GM19438 (cell line): ENCODE data around the gene ATG7.
"Not testable (repeated sequence)": the region's sequence is repeated elsewhere in the genome, so short reads cannot be mapped to it uniquely, and the experiment has no call there.

Source experiments
- ATAC-seq: cut with Tn5 transposase; IDR thresholded peaks from one replicate; pipeline ENCODE4 v1.9.1; 2021; ENCODE audit warnings: low read depth; ENCODE audit not compliant: unreplicated experiment

The ATG7 gene

GRCh38 chr3:11495948-11496557 is 223.9 kb downstream of the ATG7 start:
- ATAC-seq = no peak

GRCh38 chr3:11498177-11498576 is 226.0 kb downstream of the ATG7 start:
- ATAC-seq = no peak

DNA sequence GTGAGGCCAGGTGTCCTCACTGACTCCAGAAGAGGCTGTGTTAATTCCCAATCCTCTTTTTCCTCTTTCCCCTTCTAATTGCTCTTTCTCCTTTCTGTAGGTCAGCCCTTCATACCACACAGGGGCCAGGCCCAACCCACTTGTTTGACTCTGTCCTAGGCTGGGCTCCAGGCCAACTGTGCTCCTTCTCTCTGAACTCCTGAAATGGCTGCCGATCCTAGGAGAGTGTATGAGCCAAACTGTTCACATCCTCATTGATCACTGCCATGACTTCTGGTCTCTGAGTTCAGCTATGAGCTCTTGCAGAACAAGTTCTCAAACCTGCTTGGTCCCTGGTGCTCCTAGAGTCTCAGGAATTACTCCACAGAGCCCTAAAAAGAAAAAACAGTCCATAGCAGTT is 226.4 kb downstream of the ATG7 start:
- no peak for ATAC-seq

DNA sequence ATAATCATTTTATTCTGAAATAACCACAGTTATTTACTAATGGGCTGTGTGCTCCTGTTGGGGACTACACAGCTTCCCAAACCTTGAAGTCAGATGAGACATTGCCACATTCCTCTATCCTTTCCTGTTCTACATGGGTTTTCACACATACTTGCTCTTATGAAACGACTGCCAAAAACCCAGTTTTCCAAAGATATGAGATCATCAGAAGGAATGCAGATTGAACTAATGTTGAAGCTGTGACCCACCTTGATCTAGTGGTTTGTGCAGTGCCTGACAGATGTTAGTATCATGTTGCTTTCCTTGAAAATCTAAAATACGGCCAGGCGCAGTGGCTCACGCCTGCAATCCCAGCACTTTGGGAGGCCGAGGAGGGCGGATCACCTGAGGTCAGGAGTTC is 226.9 kb downstream of the ATG7 start:
- ATAC-seq = no peak

GRCh38 chr3:11502413-11502812 is 230.2 kb downstream of the ATG7 start:
- not testable (repeated sequence) for ATAC-seq

- ATAC-seq = no peak
Observed at GRCh38 chr3:11507719-11508118, 235.5 kb downstream of the ATG7 start.

DNA sequence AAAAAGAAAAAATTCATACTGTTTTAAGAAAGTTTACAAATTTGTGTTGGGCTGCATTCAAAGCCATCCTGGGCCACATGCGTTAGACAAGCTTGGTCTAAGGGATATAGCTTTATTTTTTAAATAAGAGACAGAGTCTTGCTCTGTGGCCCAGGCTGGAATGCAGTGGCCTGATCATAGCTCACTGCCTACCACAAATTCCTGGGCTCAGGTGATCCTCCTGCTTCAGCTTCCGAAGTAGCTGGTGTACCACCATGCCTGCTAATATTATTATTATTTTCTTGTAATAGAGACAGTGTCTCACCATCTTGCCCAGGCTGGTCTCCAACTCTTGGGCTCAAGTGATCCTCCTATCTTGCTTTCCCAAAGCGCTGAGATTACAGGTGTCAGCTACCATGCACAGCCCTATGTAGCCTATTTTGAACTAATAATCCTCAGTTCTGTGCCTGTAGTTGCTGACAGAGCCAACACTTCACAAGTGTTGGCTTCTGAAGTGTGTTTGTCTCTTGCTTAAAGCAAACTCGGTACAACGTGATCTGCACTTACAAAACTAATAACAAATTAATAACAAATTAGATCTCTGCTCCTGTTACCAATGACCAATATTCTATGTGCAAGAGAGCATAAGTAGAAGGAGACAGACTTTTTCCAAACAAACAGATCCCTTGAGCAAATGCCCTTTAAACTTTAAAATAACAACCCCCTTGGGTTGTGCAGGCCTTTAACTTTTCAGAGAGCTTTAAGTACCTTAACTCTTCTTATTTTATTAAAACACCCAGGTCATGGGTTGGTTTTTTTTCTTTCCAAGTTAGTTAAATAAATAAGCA is 236.4 kb downstream of the ATG7 start:
- no peak for ATAC-seq

GRCh38 chr3:11509173-11510000 is 237.2 kb downstream of the ATG7 start:
- no peak for ATAC-seq

DNA sequence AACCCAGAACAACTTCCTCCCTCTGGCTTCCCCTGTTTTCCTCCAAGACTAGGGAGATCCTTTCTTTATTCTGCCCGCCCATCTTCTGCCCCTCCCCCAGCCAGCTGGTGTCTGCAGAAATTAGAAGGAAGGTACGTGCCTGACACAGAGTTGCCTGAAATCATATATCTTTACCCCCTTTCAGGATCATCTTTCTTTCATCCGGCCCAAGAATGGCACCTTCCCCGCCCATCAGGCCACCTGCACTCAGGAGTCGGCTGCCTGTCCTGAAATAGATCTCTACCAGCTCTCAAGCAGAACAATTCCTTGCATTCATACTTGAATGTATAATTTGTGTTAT is 237.8 kb downstream of the ATG7 start:
- no peak for ATAC-seq

- ATAC-seq = no peak
Observed at GRCh38 chr3:11510356-11510755, 238.2 kb downstream of the ATG7 start.

DNA sequence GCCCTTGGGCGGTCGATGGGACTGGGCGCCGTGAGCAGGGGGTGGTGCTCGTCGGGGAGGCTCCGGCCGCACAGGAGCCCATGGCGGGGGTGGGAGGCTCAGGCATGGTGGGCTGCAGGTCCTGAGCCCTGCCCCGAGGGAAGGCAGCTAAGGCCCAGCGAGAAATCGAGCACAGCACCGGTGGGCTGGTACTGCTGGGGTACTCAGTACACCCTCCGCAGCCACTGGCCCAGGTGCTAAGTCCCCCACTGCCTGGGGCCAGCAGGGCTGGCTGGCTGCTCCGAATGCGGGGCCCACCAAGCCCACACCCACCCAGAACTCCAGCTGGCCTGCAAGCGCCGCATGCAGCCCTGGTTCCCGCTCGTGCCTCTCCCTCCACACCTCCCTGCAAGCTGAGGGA is 239.4 kb downstream of the ATG7 start:
- ATAC-seq = not testable (repeated sequence)

DNA sequence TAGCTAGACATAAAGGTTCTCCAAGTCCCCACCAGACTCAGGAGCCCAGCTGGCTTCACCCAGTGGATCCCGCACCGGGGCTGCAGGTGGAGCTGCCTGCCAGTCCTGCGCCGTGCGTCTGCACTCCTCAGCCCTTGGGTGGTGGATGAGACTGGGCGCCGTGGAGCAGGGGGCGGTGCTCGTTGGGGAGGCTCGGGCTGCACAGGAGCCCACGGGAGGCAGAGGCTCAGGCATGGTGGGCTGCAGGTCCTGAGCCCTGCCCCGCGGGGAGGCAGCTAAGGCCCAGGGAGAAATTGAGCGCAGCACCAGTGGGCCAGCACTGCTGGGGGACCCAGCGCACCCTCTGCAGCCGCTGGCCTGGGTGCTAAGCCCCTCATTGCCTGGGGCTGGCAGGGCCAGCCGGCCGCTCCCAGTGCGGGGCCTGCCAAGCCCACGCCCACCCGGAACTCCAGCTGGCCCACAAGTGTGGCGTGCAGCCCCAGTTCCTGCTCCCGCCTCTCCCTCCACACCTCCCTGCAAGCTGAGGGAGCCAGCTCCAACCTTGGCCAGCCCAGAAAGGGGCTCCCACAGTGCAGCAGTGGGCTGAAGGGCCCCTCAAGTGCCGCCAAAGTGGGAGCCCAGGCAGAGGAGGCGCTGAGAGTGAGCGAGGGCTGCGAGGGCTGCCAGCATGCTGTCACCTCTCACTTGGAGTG is 241.1 kb downstream of the ATG7 start:
- ATAC-seq = not testable (repeated sequence)

- no peak for ATAC-seq
Observed at GRCh38 chr3:11513817-11514135, 241.6 kb downstream of the ATG7 start.

GRCh38 chr3:11514191-11514821 is 242.1 kb downstream of the ATG7 start:
- no peak for ATAC-seq

- no peak for ATAC-seq
Observed at GRCh38 chr3:11517601-11518000, 245.4 kb downstream of the ATG7 start.

- ATAC-seq = no peak
Observed at GRCh38 chr3:11521167-11521566, 249.0 kb downstream of the ATG7 start.

DNA sequence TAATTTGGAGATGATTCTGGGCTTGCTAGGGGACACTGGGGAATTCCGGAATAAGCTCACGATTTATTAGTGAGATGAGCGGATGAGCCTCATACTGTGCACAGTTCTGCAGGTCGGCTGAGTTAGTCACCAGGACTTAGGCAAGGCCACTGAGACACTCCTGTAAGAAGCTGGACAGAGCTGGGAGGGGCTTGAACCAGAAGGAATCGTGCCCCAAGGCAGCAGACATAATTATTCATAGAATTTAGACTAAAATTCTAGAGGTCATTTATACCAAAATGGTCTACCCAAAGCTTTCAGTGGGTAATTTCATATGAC is 250.2 kb downstream of the ATG7 start:
- ATAC-seq = no peak

DNA sequence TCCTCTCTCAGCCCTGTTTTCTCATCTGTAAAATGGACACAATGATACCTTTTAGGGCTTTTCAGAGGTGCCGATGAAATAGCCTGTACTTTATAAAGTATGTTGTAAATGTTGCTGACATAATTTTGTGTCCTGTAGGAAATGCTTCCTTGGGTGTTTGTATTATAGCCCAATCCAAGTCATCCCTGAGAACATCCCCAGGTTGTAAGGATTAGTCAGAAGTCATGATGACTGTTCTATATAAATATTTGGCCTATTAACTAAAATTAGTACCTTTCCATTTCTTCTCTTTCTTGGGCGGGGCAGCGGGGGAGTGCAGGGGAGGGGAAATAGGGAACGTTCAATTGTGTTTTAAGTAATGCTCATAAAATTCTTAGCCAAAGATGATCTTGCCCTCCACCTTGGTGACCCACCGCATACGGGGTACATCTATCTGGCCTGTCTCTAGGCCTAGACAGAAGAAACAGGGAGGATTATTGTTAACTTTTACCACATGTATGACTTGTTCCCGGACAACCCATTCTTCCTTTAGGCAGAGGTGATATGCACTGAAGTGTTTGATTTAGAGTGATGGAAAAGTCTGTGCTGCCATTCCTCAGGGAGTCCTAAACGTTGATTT is 250.9 kb downstream of the ATG7 start:
- no peak for ATAC-seq

GRCh38 chr3:11523572-11524101 is 251.4 kb downstream of the ATG7 start:
- no peak for ATAC-seq

GRCh38 chr3:11526121-11526520 is 253.9 kb downstream of the ATG7 start:
- not testable (repeated sequence) for ATAC-seq
